GM12801 (cell line): Measurements from ENCODE around the gene FAM200A.

Experiments
- CTCF ChIP-seq: IDR thresholded peaks from one replicate; pipeline ENCODE4 v1.5.1; 2011; ENCODE audit warnings: control low read depth; ENCODE audit not compliant: insufficient read length; ENCODE audit errors: extremely low read depth

The FAM200A gene

DNA sequence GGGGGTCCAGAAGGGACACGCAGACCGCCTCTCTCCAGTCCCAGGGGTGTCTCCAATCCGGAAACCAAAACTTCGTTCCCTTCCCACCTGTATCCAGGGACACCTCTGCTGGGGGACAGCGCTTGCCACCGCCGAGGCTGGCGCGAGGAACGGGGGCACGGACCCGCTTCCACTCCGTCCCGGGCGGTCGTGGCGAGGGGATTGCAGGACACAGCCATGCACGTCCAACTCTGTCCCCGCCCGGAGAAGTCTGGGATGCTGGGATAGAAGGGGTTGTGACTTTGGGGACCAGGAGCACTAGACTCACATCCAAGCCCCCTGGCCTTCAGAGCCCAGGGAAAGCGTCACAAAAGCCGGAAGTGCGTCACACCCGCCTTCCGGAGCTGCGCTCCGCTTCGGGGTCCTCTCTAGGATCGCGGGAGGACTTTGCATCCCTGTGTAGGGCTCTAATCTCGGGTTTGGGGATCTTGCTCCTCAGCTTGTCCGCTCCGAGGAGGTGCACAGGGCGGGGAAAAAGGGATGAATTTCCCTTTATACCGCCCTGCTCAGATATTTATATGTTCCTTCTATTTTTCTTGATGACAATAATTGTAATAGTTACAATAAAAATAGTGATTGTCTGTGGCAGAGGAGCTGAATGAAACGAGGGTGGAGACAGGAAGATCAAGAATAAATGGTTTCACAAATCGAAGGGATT lies at the start of gene FAM200A:
TSS of gene FAM200A (minus strand) at position 348 of the 697 bp plus-strand sequence. CDS start 3,707 bp downstream, outside the sequence.
- TF ChIP-seq CTCF, result no peak

GRCh38 chr7:99599836-99600235 lies 47.9 kb upstream of the FAM200A start:
- TF ChIP-seq CTCF, result no peak

- no peak for TF ChIP-seq CTCF
These were observed 46.0 kb upstream of the FAM200A start, which contains the start of gene TMEM225B for GRCh38 chr7:99597762-99598501. Gene TMEM225B (plus strand): TSS chr7:99598267. CDS start chr7:99604389, 6,122 bp downstream.

DNA sequence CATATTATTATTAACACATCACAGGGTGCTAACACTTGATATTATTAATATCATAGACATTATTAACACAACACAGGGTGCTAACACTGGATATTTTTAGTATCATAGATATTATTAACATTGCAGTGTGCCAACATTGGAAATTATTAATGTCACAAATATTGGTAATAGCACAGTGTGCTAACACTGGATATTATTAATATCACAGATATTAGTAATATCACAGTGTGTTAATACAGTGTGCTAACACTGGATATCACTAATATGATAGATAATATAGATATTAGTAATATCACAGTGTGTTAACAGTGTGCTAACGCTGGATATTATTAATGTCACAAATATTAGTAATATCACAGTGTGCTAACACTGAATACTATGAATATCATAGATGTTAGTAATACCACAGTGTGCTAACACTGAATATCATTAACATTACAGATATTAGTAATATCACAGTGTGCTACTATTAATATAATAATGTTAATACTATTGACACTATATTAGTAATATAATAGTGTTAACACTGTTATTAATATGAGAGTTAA lies 44.6 kb upstream of the FAM200A start:
- TF ChIP-seq CTCF, result no peak

DNA sequence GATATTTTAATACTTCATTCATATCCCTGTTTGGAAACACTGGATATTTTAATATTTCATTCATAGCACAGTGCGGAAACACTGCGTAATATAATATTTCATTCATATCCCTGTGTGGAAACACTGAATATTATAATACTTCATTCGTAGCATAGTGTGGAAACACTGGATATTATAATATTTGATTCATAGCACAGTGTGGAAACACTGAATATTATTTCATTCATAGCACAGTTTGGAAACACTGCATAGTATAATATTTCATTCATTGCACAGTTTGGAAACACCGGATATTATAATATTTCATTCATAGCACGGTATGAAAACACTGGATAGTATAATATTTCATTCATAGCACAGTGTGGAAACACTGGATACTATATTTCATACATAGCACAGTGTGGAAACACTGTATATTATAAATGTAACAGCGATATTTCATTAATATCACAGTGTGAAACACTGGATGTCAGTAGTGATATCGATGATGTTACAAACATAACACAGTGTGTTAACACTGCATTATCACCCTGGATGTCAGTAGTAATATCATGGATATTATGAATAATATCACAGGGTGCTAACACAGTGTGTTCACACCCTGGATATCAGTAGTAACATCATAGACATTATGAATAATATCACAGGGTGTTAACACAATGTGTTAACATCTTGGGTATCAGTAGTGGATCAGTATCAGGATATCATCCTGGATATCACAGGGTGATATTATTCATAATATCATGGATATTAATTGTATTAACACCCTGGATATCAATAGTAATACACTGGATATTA lies 43.2 kb upstream of the FAM200A start:
- no peak for TF ChIP-seq CTCF

DNA sequence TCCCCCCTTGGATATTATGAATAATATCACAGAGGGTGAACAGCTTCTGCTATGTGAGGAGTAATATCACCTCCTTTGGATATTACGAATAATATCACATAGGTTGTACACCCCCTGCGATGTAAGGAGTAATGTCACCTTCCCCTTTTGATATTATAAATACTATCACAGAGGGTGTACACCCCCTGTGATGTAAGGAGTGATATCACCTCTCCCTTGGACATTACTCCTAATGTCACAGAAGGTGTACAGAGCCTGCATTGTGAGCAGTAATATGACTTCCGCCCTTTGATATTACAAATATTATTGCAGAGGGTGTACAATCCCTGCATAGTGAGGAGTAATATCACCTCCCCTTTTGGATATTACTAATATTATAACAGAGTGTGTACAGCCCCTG lies 37.0 kb upstream of the FAM200A start:
- TF ChIP-seq CTCF, result no peak
